Keratinocyte (primary cell): Measurements from ENCODE around the gene CNTNAP2. TPM values are rescaled to one million over a fixed set of nuclear protein-coding genes. Genes with fewer than 3 reads are reported as not detected.

Experiments used
- DNase-seq: peaks from one replicate; pipeline ENCODE4 v3.0.0-alpha.2; 2011; ENCODE audit warnings: low read depth, missing footprints, low spot score
- FAIRE-seq: peaks from 2 replicates; lab custom pipeline; 2011; peaks lifted over from hg19 to GRCh38; lab: Jason Lieb, UNC
- H2AFZ ChIP-seq: 2 replicates; pipeline ENCODE4 v1.6.0; 2012; ENCODE audit warnings: low read length, control low read depth, inconsistent platforms; ENCODE audit not compliant: control insufficient read depth
- H3K27ac ChIP-seq: 2 replicates; pipeline ENCODE4 v1.5.1; 2011; ENCODE audit warnings: low read length; ENCODE audit not compliant: control insufficient read depth, insufficient read depth
- H3K27me3 ChIP-seq: 3 replicates; pipeline ENCODE4 v1.6.0; 2011; ENCODE audit warnings: low read length; ENCODE audit not compliant: control insufficient read depth, insufficient read depth; ENCODE audit errors: extremely low read depth
- H3K36me3 ChIP-seq, 2 experiments: 2 replicates in 1 of 2; 3 replicates in 1 of 2; pipeline ENCODE4 v1.5.1; 2011; ENCODE audit warnings: low read length in 2 of 2, mild to moderate bottlenecking in 1 of 2; ENCODE audit not compliant: control insufficient read depth in 2 of 2, insufficient read depth in 2 of 2; ENCODE audit errors: extremely low read depth in 1 of 2
- H3K4me1 ChIP-seq: 3 replicates; pipeline ENCODE4 v1.5.1; 2011; ENCODE audit warnings: low read length; ENCODE audit not compliant: control insufficient read depth, insufficient read depth; ENCODE audit errors: extremely low read depth
- H3K4me2 ChIP-seq: 3 replicates; pipeline ENCODE4 v1.6.0; 2011; ENCODE audit warnings: low read depth, low read length; ENCODE audit not compliant: control insufficient read depth, insufficient read depth; ENCODE audit errors: extremely low read depth
- H3K4me3 ChIP-seq, 3 experiments: fragments of 200-600 bp in 1 of 3; sonication (generic) in 1 of 3; 2 replicates in 2 of 3; 3 replicates in 1 of 3; pipeline ENCODE4 v1.5.1; 2011 to 2016; ENCODE audit warnings: low read length in 3 of 3, mild to moderate bottlenecking in 3 of 3, control low read depth in 2 of 3, inconsistent platforms in 1 of 3, low read depth in 1 of 3, mixed read lengths in 1 of 3, mixed run types in 1 of 3, moderate library complexity in 1 of 3; ENCODE audit not compliant: control insufficient read depth in 2 of 3, insufficient read depth in 2 of 3; ENCODE audit errors: extremely low read depth in 1 of 3
- H3K79me2 ChIP-seq: 2 replicates; pipeline ENCODE4 v1.6.0; 2012; ENCODE audit warnings: low read length; ENCODE audit not compliant: control insufficient read depth, insufficient read depth
- H3K9ac ChIP-seq: 3 replicates; pipeline ENCODE4 v1.6.0; 2011; ENCODE audit warnings: low read length; ENCODE audit not compliant: control insufficient read depth, insufficient read depth; ENCODE audit errors: extremely low read depth
- H3K9me1 ChIP-seq: 3 replicates; pipeline ENCODE4 v1.6.0; 2011; ENCODE audit warnings: low read length; ENCODE audit not compliant: control insufficient read depth, insufficient read depth; ENCODE audit errors: extremely low read depth
- H3K9me3 ChIP-seq: 2 replicates; pipeline ENCODE4 v1.5.1; 2012; ENCODE audit warnings: low read depth, low read length; ENCODE audit not compliant: control insufficient read depth
- H4K20me1 ChIP-seq: 3 replicates; pipeline ENCODE4 v1.6.0; 2011; ENCODE audit warnings: low read length; ENCODE audit not compliant: control insufficient read depth, insufficient read depth; ENCODE audit errors: extremely low read depth
- EZH2 ChIP-seq: IDR thresholded peaks from one replicate; pipeline ENCODE4 v1.6.1; 2012; ENCODE audit warnings: inconsistent platforms, mild to moderate bottlenecking, low read length, moderate library complexity
- dilution Hi-C: fragments of 300-500 bp; cut with MboI; formaldehyde crosslinking; loops from one replicate; pipeline ENCODE4 v1.7.0; 2020; ENCODE audit warnings: low sequenced_read_pairs; ENCODE audit not compliant: extremely low pct_ligation_motif_present
- polyA plus RNA-seq, 5 experiments: library from polyadenylated mRNA; depleted of rRNA in 3 of 5; stranded (reverse) in 3 of 5; stranded (forward) in 1 of 5; unstranded in 1 of 5; fragments of >200 nt; gene quantifications; 1 replicate in 1 of 5; 2 replicates in 3 of 5; 3 replicates in 1 of 5; pipeline versions ENCODE4 v1.2.1 to v1.2.3, GENCODE V29; 2011 to 2012; ENCODE audit warnings: missing spikeins in 2 of 5, low read depth in 1 of 5, low replicate concordance in 1 of 5
- TF ChIP-seq, protein P1 (sequence below), 3 experiments: IDR thresholded peaks in 1 of 3; conservative IDR thresholded peaks in 1 of 3; optimal IDR thresholded peaks in 1 of 3; 2 replicates in 2 of 3; 3 replicates in 1 of 3; pipeline versions ENCODE3 to v1.5.1; 2011; ENCODE audit warnings: low read length in 3 of 3, mild to moderate bottlenecking in 3 of 3, moderate library complexity in 2 of 3, control low read depth in 1 of 3, inconsistent platforms in 1 of 3; ENCODE audit not compliant: insufficient read depth in 2 of 3; ENCODE audit errors: extremely low read depth in 1 of 3

CNTNAP2 gene
- polyA plus RNA-seq, 1 donor (not counting 4 experiments of a cell fraction or from before 2014, with no cell fraction given): 1.4 TPM

DNA sequence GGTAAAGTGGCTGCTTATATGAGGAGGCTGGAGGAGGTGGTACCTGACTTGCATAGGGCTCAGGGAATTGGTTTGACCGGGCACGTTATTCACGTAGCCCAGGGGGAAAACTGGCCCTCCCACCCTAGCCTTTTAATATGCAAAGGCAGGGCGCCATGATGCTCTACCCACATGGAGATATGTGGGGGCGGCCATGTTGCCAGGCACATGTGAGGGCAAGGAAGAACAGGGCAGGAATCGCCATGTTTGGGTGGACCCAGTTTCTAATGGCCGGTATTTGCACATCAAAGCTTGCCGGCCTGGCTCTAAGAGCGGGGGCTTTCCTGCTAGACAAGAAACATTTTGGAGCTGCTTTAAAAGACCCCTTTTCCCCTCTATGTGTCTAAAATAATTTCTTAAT, 1524.2 kb downstream of the CNTNAP2 start:
- no peak for DNase-seq
- Histone ChIP-seq H3K9ac (no peak overlapping the region), H3K9me1 (no peaks in the 10 kb centered on the region), H3K79me2 (no peaks in the 10 kb centered on the region), H3K27me3 (no peaks in the 10 kb centered on the region), H2AFZ (no peak overlapping the region), H3K4me2 (no peak overlapping the region), H3K27ac (no peak overlapping the region), H3K9me3 (no peaks in the 10 kb centered on the region), H4K20me1 (no peaks in the 10 kb centered on the region), H3K36me3 (no peaks in the 10 kb centered on the region), H3K4me3 (no peak overlapping the region), H3K4me1 (no peaks in the 10 kb centered on the region)
- dilution Hi-C loops: no loop called here
- TF ChIP-seq, protein P1, sequence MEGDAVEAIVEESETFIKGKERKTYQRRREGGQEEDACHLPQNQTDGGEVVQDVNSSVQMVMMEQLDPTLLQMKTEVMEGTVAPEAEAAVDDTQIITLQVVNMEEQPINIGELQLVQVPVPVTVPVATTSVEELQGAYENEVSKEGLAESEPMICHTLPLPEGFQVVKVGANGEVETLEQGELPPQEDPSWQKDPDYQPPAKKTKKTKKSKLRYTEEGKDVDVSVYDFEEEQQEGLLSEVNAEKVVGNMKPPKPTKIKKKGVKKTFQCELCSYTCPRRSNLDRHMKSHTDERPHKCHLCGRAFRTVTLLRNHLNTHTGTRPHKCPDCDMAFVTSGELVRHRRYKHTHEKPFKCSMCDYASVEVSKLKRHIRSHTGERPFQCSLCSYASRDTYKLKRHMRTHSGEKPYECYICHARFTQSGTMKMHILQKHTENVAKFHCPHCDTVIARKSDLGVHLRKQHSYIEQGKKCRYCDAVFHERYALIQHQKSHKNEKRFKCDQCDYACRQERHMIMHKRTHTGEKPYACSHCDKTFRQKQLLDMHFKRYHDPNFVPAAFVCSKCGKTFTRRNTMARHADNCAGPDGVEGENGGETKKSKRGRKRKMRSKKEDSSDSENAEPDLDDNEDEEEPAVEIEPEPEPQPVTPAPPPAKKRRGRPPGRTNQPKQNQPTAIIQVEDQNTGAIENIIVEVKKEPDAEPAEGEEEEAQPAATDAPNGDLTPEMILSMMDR (optimal IDR thresholded peaks at IDR 0.05 in 1 of 3, IDR thresholded peaks at IDR 0.05 in 1 of 3, conservative IDR thresholded peaks at IDR 0.05 in 1 of 3; ENCODE audit: extremely low read depth in 1 of 3, insufficient read depth in 2 of 3, low read length in 3 of 3): no peak
- no peak for TF ChIP-seq EZH2
- FAIRE-seq: no peak

DNA sequence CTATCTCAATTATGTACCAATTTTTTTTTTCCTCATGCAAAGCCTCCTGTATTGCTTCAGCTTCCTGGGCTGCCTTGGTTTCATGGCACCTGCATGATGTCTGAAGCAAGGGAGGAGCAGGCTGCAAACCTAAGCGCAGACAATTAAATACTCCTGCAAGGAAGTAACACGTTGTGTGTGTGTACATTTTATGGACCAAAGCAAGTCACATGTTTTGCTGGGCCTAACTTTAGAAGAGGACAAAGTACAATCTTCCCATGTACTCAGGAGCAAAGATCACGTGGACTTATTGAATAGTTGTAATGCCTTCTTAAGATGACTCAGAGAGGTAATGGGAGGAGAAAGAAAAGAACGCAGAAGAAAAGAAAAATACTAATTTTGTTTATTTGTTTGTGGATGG, 1530.0 kb downstream of the CNTNAP2 start:
- no peaks in the 10 kb centered on the region for H3K4me1 ChIP-seq
- H4K20me1 ChIP-seq: no peaks in the 10 kb centered on the region
- no peaks in the 10 kb centered on the region for H3K27me3 ChIP-seq
- H3K9ac ChIP-seq: no peak overlapping the region
- no peak overlapping the region for H3K4me2 ChIP-seq
- DNase-seq (no peak), FAIRE-seq (no peak)
- TF ChIP-seq, protein P1 (optimal IDR thresholded peaks at IDR 0.05 in 1 of 3, IDR thresholded peaks at IDR 0.05 in 1 of 3, conservative IDR thresholded peaks at IDR 0.05 in 1 of 3; ENCODE audit: extremely low read depth in 1 of 3, insufficient read depth in 2 of 3, low read length in 3 of 3): no peak
- no peak for TF ChIP-seq EZH2
- no peak overlapping the region for H3K4me3 ChIP-seq
- no peak overlapping the region for H3K27ac ChIP-seq
- H3K79me2 ChIP-seq: no peaks in the 10 kb centered on the region
- H2AFZ ChIP-seq: no peak overlapping the region
- H3K9me3 ChIP-seq: no peaks in the 10 kb centered on the region
- dilution Hi-C loops: no loop called here
- no peaks in the 10 kb centered on the region for H3K9me1 ChIP-seq
- no peaks in the 10 kb centered on the region for H3K36me3 ChIP-seq
